SK-N-MC (cell line): ENCODE data around the gene AP2M1.
A peak's percentile ranks its signal among the peaks of the same experiment; 100 is the strongest.

Experiments
- DNase-seq: peaks from one replicate; pipeline ENCODE4 v3.0.0-alpha.2; 2011; ENCODE audit warnings: low read depth, low spot score
- H3K27ac ChIP-seq: fragments of 200-600 bp; sonication (generic); 2 replicates; pipeline ENCODE4 v1.5.1; 2016; ENCODE audit warnings: mixed run types
- H3K36me3 ChIP-seq: fragments of 200-600 bp; sonication (generic); 2 replicates; pipeline ENCODE4 v1.6.1; 2017; ENCODE audit warnings: antibody characterized with exemption, low read length, mixed read lengths; ENCODE audit not compliant: insufficient read depth
- H3K4me3 ChIP-seq: fragments of 200-600 bp; sonication (generic); 2 replicates; pipeline ENCODE4 v1.5.1; 2016
- H3K9ac ChIP-seq: fragments of 200-600 bp; sonication (generic); 2 replicates; pipeline ENCODE4 v1.8.0; 2017; ENCODE audit warnings: mixed run types, mixed read lengths; ENCODE audit not compliant: insufficient read length
- H3K9me3 ChIP-seq: fragments of 200-600 bp; sonication (generic); 2 replicates; pipeline ENCODE4 v1.6.1; 2017; ENCODE audit warnings: low read depth, mild to moderate bottlenecking, antibody characterized with exemption, low read length, moderate library complexity, mixed read lengths
- EZH2 ChIP-seq: fragments of 200-600 bp; sonication (generic); IDR thresholded peaks from one replicate; pipeline ENCODE4 v1.6.1; 2017; ENCODE audit warnings: antibody characterized with exemption
- FOXP2 ChIP-seq: optimal IDR thresholded peaks from 2 replicates; pipeline ENCODE3; 2011; ENCODE audit warnings: mild to moderate bottlenecking, moderate library complexity; ENCODE audit not compliant: insufficient read depth; ENCODE audit errors: extremely low read length, control extremely low read depth
- POLR2AphosphoS5 ChIP-seq: IDR thresholded peaks from 2 replicates; pipeline ENCODE4 v1.6.1; 2012; ENCODE audit warnings: mild to moderate bottlenecking, low read depth, low read length, borderline replicate concordance

AP2M1 gene

DNA sequence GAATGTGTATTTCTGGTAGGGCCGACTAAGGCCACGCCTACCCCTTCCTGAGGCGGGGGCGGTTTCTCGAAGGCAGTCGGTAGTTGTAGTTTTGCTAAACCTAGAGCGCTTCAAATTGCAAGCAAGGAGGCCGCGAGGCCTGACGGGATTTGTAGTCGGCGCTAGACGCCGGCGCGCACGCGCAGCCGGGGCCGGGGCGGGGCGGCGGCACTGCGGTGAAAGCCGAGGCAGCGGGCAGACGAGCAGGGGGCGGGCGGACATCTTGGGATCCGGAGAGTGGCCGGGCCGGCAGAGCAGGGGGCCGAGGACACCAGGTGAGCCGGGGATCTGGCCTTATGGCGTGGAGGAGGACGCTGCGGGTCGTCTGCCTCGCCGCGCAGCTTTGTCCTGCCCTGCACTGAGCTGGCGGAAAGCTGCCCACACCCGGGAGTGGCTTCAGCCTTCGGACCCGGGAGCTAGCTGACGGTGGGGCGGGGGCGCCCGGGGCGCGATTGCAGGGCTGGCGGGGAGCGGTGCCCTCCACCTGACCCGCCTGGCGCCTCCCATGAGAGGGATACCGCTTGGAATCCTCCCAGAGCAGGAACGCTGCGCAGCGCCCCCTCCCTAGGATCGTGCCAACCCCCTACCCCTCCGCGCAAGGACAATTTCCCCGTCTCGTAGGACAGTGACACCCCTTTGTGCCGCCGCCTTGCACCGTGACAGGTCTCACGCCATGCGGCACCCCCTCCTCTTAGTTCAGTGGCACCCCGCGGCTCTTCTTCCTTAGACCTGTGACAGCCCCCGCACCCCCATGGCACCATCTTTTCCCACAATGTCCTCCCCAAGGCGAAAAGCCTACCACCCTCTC, at the start of gene AP2M1:
Gene AP2M1 (plus strand): TSS at position 210 of the 847 bp plus-strand sequence. CDS start 2,139 bp downstream, outside the sequence.
- peaks cover 55% of the 10 kb centered on the region for H3K36me3 ChIP-seq
- peak; percentile 81 for TF ChIP-seq POLR2AphosphoS5
- no peak for TF ChIP-seq FOXP2
- no peak for TF ChIP-seq EZH2
- peak within 1 kb of the TSS; percentile 92 for H3K9ac ChIP-seq
- peak within 1 kb of the TSS; percentile 89 for H3K27ac ChIP-seq
- H3K9me3 ChIP-seq, result no peaks in the 10 kb centered on the region
- H3K4me3 ChIP-seq, result peak within 1 kb of the TSS; percentile 97
- peak; percentile 99 for DNase-seq

DNA sequence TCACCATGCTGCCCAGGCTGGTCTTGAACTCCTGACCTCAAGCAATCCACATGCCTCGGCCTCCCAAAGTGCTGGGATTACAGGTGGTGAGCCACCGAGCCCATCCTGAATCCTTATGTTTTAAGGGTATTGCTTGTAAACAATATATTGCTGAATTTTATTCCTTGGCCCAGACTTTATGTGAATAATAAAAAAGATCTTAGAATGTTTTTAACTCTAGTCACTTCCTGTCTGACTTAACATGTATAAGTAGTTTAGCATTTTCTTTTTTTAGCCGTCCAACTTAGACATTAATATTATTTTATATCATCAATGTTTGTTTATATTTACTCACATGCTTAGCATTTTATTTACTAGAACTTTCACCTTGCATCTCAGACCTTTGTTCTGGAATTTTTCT, 48.6 kb upstream of the AP2M1 start:
- no peaks in the 10 kb centered on the region for H3K36me3 ChIP-seq
- peak overlapping the region; percentile 46 for H3K9ac ChIP-seq
- no peaks in the 10 kb centered on the region for H3K9me3 ChIP-seq
- no peak for DNase-seq
- no peak for TF ChIP-seq EZH2
- no peak for TF ChIP-seq POLR2AphosphoS5
- TF ChIP-seq FOXP2, result no peak
- no peak overlapping the region for H3K4me3 ChIP-seq
- H3K27ac ChIP-seq, result peak overlapping the region; percentile 37; the same call in 1 of the 2 replicates

DNA sequence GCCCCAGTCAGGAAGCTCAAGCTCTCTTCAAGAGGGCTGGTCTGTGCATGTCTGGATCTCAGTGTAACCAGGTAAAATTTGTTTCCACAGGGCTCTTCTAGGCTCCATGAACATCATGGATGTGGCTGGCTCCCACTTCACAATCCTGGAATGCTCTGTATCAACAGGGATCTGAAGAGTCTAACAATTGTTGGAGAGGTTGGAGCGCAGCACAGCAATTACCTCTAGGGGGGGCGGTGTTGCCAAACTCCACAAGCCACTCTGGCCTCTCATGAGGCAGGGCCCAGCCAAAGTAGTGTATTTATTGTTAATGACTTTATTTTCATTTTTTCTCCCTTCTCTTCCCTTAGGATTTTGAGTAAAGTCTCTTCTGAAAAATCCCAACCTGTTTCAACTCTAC, 45.6 kb upstream of the AP2M1 start:
- Histone ChIP-seq H3K4me3 (no peak overlapping the region), H3K9ac (no peak overlapping the region), H3K27ac (no peak overlapping the region), H3K9me3 (no peaks in the 10 kb centered on the region), H3K36me3 (no peaks in the 10 kb centered on the region)
- TF ChIP-seq POLR2AphosphoS5, result no peak
- TF ChIP-seq FOXP2, result no peak
- TF ChIP-seq EZH2, result no peak
- DNase-seq, result no peak

DNA sequence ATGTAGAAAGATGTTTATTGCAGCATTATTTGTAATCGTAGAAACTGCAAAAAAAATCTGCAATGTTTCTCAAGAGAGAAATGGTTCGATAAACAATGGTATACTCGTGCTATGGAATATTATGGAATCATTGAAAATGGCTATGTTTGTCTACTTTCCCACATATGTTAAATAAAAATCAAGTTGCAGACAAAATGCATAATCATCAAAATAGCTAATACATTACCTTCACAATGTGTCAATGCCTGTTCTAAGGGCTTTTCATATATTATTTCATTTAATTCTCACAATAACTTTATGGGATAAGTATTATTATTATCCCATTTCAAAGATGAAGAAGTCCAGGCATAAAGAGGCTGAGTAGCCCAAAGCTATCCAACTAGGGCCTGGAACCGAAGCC, 41.7 kb upstream of the AP2M1 start:
- H3K4me3 ChIP-seq, result peak overlapping the region; percentile 88; the same call in 1 of the 2 replicates
- H3K27ac ChIP-seq, result 0 out of 2 replicates have a peak overlapping the region, but pooled peaks have one; percentile 7
- TF ChIP-seq POLR2AphosphoS5 (no peak), EZH2 (no peak), FOXP2 (no peak)
- no peak for DNase-seq
- no peaks in the 10 kb centered on the region for H3K9me3 ChIP-seq
- H3K9ac ChIP-seq, result no peak overlapping the region
- H3K36me3 ChIP-seq, result peaks cover 14% of the 10 kb centered on the region

DNA sequence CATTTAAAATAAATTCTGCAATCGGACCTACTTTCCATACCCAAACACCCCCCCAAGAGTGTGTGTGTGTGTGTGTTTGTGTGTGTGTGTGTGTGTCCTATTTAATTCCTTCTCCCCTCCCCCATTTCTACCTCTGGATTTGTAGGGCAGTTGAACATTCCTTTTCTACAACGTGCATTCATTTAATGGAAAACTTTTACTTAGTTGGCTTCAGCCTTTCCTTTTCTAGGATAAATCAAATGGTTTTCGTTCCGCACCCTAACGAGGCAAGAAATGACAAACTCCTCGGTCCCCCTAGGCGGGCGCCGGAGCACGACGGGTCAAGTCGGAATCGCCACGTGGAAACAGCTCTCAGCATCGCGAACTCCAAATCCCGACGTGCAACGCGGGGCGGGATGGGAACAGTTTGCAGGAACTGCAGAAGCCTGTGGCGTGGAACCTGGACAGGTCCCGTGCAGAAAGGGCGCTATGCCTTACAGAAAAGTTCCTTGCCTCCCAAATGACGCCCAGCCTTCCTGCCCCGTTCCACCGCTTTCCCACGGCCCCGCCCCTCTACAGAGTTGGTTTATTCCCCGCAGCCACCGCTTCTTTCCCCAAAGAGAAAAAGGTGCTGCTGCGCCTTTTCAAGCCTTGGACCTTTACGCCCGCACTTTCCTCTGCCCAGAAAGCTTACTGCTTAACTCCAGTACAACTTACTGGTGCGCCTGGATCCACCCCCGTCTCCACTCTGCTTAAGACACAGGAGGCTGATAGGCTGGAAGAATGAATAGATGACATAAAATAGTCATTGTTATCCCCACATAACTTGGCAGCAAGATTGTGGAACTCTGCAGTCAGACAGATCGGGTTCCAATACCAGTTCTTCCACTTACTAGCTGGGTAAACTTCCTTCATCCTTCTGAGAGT, 40.6 kb upstream of the AP2M1 start:
- Histone ChIP-seq H3K9ac (peak overlapping the region; percentile 90), H3K4me3 (peak overlapping the region; percentile 88), H3K9me3 (no peaks in the 10 kb centered on the region), H3K27ac (peak overlapping the region; percentile 84), H3K36me3 (peaks cover 19% of the 10 kb centered on the region)
- peak; percentile 52 for DNase-seq
- TF ChIP-seq EZH2 (no peak), POLR2AphosphoS5 (peak; percentile 87), FOXP2 (peak; percentile 68)

DNA sequence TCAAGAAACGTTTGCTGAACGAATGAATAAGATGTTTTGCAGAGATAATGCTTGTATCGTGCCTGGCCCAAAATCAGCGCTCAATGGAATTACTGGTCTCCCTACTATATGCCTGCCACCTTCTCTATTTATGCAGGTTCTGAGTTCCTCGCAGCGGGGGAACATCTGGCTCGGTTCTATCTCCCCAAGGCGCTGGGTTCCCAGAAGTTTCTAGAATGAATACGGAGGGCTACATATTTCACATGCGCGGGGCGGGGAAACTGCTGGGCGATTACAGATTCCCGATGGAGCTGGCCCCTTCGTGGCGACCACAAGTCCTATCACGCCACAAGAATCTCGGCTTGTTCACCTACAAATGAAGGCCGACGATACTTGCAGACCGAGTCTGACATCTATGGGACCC, 39.9 kb upstream of the AP2M1 start:
- no peak for DNase-seq
- Histone ChIP-seq H3K4me3 (peak overlapping the region; percentile 88), H3K27ac (peak overlapping the region; percentile 84), H3K9ac (peak overlapping the region; percentile 90), H3K9me3 (no peaks in the 10 kb centered on the region), H3K36me3 (peaks cover 22% of the 10 kb centered on the region)
- no peak for TF ChIP-seq POLR2AphosphoS5
- no peak for TF ChIP-seq EZH2
- TF ChIP-seq FOXP2, result peak; percentile 46

DNA sequence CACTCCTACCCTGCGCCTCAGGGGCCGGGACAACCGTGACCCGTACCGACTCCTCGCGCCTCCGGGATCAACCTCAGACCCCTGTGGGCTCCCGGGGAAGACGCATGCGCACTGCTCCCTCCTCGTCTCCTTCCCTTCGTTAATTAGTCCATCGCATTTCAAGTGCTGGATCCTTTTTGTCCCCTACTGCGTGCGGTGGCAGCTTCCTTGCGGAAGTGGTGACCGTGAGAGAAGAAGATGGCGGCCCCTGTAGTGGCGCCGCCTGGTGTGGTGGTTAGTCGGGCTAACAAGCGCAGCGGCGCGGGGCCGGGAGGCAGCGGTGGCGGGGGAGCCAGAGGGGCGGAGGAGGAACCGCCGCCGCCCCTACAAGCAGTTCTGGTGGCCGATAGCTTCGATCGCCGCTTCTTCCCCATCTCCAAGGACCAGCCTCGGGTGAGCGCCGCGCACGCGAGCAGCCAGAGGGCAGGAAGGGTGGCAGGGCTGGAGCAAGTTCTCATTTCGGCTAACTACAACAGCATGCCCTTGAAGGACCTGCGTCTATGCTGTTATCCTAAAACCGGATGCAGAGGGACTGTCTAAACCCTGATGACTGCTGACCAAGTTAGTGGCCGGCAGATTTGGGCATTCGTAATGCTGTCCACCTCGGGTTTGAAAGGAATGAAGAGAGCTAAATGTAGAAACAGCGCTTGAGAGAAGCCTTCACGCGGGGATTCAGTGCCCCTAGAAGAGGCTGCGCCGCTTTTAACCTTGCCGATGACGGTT, 39.3 kb upstream of the AP2M1 start, which contains the start of gene EIF2B5:
Gene EIF2B5 (plus strand): TSS at position 210 of the 762 bp plus-strand sequence. CDS start 28 bp downstream, at position 238.
- Histone ChIP-seq H3K27ac (peak within 1 kb of the TSS; percentile 84), H3K4me3 (peak within 1 kb of the TSS; percentile 88), H3K9ac (peak within 1 kb of the TSS; percentile 90), H3K36me3 (peaks cover 27% of the 10 kb centered on the region), H3K9me3 (no peaks in the 10 kb centered on the region)
- TF ChIP-seq FOXP2 (peak; percentile 15), EZH2 (no peak), POLR2AphosphoS5 (peak; percentile 93)
- peak; percentile 93 for DNase-seq
